Measurements from ENCODE around the gene SLF2.
"Not testable (repeated sequence)": the region's sequence is repeated elsewhere in the genome, so short reads cannot be mapped to it uniquely, and the experiment has no call there.

The SLF2 gene

DNA sequence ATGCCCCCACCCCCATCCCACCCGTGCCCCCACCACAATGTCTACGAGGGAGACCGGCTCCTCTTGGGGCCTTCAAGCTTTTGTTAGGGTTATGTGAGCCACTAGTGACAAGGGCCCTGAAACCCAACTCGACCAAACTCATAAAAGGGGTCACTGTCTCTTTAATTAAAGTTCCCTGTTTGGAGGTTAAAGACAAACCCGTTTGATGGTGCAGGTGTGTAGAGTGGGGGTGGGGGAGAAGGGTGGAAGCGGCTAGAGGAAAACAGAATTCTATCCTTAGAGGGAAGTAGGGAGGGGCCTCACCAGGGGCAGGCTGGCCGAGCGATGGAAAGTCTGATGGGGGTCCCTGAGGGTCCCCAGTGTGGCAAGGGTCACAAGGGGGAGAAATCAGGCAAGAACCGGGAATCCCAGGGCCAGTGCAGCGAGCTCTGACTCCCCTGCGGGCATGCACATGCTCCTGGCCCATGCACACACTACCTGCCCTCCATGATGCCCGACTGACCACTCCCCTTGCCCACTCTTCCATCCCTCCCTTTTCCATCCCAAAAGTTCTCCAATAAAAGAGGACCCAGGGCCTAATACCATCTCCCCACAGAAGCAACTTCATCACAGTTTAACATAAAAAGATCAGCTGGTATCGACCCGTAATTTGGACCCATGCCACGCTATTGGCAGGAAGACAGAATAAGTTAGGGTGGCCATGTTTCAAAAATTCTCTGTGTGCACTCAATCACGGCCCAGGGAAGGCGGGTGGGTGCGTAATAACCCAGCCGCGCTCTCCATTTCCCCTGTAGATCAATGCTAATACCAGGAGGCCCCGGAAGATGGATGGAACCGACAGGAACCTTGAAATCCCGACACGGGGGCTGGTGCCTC lies 35.9 kb upstream of the SLF2 start:
- DNase-seq (ENCODE audit: low read depth, low spot score) = peak; percentile 78
- peak overlapping the region; percentile 25 for H3K4me3 ChIP-seq (ENCODE audit: low read length)

DNA sequence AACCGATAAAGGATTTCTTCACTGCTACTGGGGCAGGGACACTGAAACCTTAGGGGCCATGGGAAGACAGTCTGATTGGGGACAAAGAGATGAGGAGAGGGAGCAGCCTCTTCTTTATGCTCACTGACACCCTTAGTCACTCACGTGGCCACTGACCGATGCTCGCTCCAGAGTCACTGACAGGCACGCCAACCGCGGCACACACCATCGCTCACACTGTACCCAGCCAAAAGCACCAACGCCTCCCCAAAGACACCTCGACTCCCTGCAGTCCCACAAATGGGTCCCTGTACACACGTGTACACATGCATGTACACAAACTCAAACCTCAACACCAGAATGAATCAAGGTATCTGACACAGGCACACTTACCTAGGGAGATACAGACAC lies 35.3 kb upstream of the SLF2 start:
- no peak overlapping the region; the same call in 1 of the 2 replicates for H3K4me3 ChIP-seq (ENCODE audit: low read length)
- no peak for DNase-seq (ENCODE audit: low read depth, low spot score)

DNA sequence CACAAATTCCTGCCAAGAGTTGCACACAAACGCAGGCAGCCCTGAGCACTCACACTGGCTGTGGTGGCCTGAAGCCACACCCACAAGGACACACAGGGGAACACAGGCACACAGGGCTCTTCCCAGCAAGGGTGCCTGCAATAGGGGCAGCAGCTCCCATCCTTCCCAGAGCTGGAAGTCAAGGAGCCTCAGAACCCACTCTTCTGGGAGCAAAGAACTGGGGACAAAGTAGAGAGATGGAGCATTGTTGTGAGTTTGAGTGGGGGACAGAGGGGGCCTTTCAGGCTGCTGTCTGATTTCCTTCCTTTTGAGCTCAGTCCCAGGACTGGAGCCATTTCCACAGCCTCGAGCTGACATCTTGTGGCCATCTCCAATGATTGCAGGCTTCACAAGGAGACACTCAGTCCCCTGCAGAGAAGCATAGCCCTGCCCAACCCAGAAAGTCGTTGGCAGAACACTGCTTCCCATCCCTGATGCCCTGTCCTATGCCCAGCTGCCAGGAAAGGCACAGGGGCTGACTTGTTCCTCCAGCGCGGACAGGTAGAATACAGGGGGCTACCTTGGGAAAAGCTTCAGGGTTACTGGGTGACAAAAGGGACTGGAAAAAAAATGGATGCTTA lies 34.4 kb upstream of the SLF2 start:
- H3K4me3 ChIP-seq (ENCODE audit: low read length) = no peak overlapping the region
- peak; percentile 87 for DNase-seq (ENCODE audit: low read depth, low spot score)

DNA sequence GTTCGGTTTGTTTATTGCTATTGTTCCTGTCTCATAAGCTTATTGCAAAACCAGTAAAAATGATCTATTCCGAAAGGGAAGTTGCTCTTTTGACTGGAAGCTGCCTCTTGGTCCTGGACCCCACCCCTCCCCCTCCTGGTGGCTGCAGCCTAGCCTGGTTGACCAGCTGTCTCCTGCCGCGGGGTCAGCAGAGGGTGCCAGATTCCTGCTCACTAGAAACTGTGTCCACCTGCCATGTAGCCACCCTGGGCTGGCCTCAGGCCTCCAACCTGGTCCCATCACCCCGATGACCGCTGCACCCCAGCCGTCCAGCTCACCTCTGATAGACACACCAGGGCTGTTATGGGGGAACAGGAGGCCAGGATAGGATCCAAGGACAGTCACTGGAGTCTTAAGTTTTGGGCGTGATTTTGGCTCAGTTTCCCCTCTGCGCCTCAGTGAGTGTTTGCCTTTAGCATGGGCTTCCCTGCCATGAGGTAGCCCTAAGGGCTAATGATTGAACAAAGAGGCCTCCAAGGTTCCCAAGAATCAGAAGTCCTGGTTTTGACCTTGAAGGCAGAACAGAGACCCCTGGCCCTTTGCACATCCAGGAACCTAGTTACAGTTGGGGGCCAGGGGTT lies 32.9 kb upstream of the SLF2 start:
- no peak for DNase-seq (ENCODE audit: low read depth, low spot score)
- H3K4me3 ChIP-seq (ENCODE audit: low read length) = no peak overlapping the region

DNA sequence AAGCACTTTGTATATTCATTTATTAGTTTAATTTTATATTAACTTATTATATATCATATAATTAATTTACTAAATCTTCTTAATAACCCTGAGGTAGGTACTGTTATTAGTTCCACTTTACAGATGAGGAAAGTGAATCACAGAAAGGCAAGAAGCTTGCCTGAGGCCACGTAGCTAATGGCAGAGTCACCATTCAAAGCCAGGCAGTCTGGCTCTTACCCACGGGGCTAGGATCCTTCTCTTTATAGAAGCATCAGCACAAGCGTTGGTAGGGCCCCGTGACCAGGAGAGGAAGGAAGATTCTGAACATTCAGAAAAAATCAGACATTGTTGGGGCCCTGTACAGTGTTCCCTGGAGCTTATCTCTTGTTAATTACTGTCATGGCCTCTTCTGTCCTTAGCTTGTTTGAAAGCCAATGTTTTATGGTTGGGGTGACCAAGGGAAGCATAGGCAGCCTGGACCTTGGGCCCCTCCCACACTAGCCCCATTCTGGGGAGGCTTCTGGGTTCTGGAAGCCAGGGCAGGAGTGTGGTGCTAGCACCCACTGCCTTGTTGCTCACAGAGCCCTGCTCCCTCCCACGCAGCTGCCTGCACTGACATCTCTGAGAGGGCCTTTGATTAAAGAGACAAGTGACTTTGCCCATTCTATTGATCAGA lies 31.1 kb upstream of the SLF2 start:
- DNase-seq (ENCODE audit: low read depth, low spot score) = no peak
- H3K4me3 ChIP-seq (ENCODE audit: low read length) = no peak overlapping the region

DNA sequence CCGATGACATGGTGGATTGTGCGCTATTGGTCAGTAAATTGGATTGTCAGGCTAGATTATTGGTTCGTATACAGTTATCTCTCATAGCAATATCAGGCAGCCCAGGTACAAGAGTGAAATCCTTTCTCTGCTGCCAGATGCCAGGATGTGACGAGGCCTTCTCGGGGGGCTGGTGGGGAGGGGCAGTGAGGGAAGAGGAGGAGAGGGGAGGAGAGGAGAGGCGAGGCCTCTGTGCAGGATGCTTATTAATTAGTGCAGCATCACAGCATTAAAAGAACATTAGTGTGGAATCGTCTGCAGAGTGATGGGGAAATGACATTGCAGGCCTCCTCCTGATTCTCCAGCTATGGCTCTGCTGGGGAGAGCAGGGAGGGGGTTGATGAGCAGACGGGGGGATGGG lies 30.5 kb upstream of the SLF2 start:
- H3K4me3 ChIP-seq (ENCODE audit: low read length) = no peak overlapping the region
- DNase-seq (ENCODE audit: low read depth, low spot score) = no peak

DNA sequence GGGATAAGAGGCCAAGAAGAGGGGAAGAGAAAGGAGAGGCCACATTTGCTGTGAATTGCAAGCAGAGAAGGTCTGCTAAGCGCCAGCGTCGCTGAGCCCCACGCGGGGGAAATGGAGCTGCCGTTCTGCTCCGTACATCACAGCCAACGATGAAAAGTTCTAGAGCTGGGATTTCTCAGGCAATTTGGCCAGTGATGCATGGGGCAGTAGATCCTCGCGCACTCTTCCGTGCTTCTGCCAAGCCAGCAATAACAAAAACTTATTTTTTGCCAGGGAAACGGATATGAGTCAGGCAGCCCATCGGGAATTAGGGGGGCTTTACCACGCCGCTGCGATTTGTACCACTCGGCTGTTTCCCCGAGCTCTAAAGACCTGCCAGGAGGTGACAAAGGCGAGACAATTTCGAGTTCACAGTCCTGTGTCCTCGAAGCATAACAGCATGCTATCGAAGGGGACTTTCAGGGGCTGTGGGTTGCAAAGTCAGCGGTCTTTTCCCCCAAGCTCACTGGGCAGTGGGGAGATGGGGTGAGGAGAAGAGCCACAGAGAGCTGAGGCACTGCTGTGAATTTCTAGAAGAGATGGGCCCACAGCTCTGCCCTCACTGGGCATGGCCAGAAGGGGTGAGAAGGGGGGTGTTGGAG lies 30.0 kb upstream of the SLF2 start:
- no peak overlapping the region for H3K4me3 ChIP-seq (ENCODE audit: low read length)
- no peak for DNase-seq (ENCODE audit: low read depth, low spot score)

DNA sequence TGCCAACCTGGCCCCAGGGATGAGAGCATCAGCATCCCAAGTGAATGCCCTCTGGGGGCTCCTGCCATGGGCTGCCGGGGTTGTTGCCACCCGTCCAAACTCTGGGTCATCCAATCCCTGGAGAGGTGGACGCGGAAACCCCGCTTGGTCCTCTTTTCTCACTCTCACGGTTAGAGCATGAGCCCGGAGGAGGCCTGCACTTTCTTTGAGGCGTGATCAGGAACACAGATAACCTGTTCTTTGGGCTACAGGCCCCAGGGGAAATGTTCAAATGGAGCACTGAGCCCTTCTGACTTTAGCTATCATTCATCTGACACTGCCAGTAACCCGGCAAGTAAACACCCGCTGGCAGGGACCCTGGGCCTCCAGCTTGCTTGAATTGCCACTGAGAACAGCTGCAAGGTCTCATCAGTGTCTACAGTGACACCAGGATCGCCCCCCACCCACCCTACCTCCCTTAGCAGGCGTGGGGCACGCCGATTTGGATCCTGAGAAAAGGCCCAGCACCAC lies 29.4 kb upstream of the SLF2 start:
- H3K4me3 ChIP-seq (ENCODE audit: low read length) = no peak overlapping the region
- no peak for DNase-seq (ENCODE audit: low read depth, low spot score)

DNA sequence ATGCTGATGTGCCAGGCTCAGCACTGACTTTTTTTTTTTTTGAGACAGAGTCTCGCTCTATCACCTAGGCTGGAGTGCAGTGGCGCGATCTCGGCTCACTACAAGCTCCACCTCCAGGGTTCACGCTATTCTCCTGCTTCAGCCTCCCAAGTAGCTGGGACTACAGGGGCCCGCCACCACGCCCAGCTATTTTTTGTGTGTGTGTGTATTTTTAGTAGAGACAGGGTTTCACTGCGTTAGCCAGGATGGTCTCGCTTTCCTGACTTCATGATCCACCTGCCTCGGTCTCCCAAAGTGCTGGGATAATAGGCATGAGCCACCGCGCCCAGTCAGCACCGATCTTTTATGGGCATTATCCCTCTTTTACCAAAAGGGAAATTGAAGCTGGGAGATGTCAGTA lies 27.2 kb upstream of the SLF2 start:
- not testable (repeated sequence) for H3K4me3 ChIP-seq (ENCODE audit: low read length); DNase-seq (ENCODE audit: low read depth, low spot score)

DNA sequence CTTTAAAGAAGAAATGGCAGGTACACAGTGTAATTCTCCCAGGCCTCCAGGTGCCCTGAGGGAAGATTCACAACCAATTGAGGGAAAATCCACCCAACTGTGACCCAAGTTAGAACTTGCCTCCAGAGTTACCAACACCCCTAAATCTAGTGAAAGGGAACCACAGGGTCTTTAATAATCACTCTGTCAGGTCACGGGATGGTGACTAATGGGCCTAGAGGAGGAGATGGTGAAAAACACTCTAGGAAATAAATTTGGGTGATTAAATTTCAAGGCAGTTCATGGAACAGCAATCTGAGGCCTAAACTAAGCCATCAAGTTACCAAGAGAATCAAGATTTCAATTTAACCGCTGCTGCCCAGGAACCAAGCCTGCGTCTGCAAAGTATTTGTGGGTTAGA lies 26.7 kb upstream of the SLF2 start:
- no peak for DNase-seq (ENCODE audit: low read depth, low spot score)
- H3K4me3 ChIP-seq (ENCODE audit: low read length) = no peak overlapping the region

DNA sequence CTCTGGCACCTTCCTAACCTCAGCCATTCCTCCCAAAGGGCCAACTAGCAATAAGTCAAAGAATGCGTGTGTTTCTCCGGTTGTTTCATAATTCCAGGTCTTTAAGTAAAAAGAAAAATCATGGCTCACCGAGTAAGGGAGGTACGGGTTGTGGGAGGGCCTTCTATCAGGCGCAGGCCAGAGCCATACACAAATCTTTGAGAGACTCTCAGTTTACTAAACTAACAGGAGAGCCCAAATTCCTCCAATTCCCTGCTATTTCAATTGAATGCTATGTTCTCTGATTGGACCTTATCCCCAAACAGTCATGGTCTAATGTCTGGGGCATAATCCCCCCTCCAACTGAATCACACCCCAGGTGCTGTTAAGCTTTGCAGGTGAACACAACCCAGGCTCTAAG lies 26.2 kb upstream of the SLF2 start:
- no peak overlapping the region for H3K4me3 ChIP-seq (ENCODE audit: low read length)

DNA sequence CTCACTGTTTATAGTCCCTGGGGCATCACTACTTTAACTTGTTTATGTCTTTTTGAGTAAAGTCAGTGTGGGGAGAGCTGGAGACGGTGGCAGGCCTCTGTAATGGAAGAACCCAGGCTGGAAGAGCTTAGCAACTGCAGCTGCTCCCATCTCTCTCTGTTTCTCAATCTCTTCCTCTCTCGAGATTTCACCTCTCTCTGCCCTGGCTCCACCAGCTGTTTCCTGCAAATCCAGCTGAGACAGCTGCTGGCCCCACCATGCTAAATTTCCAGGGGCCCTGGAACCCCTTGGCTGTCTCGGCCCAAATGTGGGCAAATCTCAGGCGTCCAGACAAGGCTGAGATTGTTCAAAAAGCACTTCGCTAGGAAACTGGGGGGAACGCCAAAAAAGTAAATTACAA lies 25.8 kb upstream of the SLF2 start:
- no peak for DNase-seq (ENCODE audit: low read depth, low spot score)
- H3K4me3 ChIP-seq (ENCODE audit: low read length) = no peak overlapping the region

More for the DNA sequence above, 26.2 kb upstream of the SLF2 start:
- DNase-seq (ENCODE audit: low read depth, low spot score) = no peak

DNA sequence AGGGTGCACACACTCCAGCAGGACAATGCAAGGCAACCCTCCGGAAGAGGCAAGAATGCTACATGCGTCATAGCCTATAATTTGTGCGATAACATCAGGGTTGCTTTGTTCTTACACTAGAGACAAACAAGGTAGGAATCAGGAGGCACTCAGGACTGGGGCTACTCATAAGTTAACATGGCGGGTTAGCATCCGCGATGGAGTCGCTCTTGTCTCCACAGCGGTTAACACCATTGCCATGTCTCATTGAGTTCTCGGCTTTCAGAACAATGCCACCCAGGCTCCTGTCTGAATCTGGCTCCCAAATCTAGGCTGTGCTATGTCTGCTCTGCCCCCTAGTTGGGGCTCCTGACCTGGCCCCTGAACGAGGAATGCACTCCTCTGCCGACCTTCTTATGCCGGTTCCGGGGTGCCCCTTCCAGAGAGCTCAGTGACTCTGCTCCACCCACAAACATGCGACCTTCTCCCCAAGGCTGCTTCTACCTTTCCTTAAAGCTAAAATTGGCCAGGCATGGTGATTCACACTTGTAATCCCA lies 24.9 kb upstream of the SLF2 start:
- no peak for DNase-seq (ENCODE audit: low read depth, low spot score)
- no peak overlapping the region for H3K4me3 ChIP-seq (ENCODE audit: low read length)

DNA sequence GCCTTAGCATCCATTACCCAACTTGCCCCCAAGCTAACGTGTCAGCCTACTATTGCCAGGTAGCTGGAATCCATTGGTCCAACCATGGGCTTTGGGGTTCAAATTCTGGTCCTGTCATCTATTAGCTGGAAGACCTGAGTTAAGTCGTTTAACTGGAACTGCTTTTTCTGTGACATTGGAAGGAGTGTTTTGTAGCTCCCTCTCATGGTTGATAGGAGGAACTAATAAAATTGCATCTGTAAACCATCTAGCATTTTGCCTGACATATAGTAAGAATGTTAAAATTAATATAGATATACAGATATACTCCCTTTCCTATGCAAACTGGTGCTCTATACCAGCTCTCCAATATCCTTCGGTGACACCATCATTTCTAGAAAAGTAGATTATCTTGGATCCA lies 23.8 kb upstream of the SLF2 start:
- H3K4me3 ChIP-seq (ENCODE audit: low read length) = no peak overlapping the region
- no peak for DNase-seq (ENCODE audit: low read depth, low spot score)

DNA sequence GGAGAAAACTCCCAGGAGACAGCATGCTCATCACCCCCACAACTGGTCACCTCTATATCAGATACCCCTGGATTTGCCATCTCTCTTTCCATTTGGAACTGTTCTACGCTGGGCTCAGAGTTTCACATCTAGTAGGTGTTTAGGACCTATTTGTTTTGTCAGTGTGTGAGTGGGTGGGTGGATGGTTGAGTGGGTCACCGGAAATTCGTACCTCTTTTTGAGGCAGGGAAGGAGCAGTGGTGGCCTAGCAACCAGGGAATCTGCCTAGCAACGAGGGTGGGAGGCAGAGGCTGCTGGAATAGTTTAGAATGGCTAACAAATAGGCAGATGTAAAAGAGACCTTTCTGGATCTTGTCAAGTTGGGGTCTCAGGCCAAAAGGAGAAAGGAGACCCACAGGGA lies 23.2 kb upstream of the SLF2 start:
- no peak overlapping the region for H3K4me3 ChIP-seq (ENCODE audit: low read length)
- DNase-seq (ENCODE audit: low read depth, low spot score) = no peak

DNA sequence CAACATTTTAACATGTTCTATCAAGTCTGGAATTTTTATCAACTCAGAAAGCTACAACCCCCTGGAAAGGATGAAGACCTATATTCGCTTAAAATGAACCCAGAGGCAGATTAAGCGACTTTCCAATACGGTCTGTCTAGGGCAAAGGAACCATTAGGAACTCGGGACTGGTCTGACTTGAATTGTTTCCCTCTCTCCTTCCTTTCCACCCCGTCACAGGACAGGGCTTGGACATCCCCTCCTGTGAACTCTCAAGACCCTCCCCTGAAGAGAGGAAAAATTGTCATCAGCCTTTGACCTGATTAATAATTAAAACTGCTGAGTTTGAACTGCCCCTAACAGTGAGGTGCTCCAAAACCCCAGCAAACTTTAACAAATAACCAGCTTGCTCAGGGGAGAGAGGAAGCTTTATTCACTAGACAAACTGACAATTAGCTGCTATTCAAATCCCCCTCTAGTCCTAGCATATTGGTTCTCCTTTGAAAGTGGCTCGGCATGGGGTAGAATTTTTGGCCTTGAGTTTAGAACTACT lies 22.6 kb upstream of the SLF2 start:
- no peak for DNase-seq (ENCODE audit: low read depth, low spot score)
- no peak overlapping the region for H3K4me3 ChIP-seq (ENCODE audit: low read length)

DNA sequence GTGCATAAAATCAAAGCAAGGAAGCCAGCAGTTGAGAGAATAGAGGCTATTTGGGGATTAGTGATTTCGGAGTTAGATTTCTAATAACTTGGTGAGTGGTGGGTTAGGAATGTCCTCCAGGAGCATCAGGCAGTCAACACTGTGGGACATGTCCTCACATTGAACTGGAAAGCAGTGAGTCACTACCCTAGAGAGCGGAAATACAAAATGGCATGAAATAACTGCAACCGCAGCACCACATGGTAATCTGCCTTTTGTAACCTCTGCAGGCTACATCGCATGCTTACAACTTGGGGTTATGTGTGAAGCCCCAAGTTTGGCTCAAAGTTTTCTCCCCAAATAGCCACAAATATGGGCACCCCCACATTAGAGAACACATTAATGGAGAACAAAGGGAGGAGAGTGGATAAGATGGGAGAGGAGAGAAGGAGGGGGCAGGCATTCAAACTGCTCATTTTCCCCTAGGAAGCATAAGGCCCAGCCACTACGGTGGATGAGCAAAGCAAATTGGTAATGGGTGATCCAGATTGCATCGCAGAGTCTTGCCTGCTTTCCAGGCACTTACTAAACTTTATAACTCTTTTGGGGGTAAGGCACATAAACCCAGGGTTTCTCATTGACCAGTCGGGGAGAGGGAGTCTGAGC lies 22.0 kb upstream of the SLF2 start:
- no peak overlapping the region for H3K4me3 ChIP-seq (ENCODE audit: low read length)
- DNase-seq (ENCODE audit: low read depth, low spot score) = no peak

DNA sequence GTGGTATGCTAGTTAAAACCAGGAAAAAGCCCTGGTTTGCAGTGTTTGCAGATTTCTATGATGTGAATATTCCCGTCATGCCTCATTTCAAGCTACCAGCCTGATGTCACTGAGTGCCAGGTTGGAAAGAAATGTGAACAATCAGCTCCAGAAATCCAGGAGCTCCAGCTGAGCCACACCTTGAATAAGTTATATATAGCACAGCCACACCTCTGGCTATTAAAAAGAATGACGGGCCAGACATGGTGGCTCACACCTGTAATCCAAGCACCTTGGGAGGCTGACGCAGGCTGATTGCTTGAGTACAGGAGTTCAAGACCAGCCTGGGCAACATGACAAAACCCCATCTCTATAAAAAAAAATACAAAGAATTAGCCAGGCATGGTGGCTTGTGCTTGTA lies 18.7 kb upstream of the SLF2 start:
- DNase-seq (ENCODE audit: low read depth, low spot score) = no peak
- H3K4me3 ChIP-seq (ENCODE audit: low read length) = no peak overlapping the region

Measured in Jurkat, Clone E6-1 (cell line).